ENCODE data around the gene AHDC1. TPM values are rescaled to one million over a fixed set of nuclear protein-coding genes. Genes with fewer than 3 reads are reported as not detected.
"Not testable (repeated sequence)": the region's sequence is repeated elsewhere in the genome, so short reads cannot be mapped to it uniquely, and the experiment has no call there.

AHDC1 gene
- total RNA-seq, 1 donor from 2014 or later: 10.8 TPM

GRCh38 chr1:27634177-27634984 is 30.4 kb upstream of the AHDC1 start:
- peak; percentile 47 for DNase-seq (ENCODE audit: low spot score)

- DNase-seq (ENCODE audit: low spot score): no peak
Measured at GRCh38 chr1:27633640-27634176, 29.8 kb upstream of the AHDC1 start.

GRCh38 chr1:27633298-27633610 is 29.3 kb upstream of the AHDC1 start:
- no peak for DNase-seq (ENCODE audit: low spot score)

- DNase-seq (ENCODE audit: low spot score): no peak
Measured at GRCh38 chr1:27632387-27633297, 28.7 kb upstream of the AHDC1 start.

GRCh38 chr1:27630859-27631491 is 27.0 kb upstream of the AHDC1 start:
- DNase-seq (ENCODE audit: low spot score): no peak

GRCh38 chr1:27628712-27629111 is 24.8 kb upstream of the AHDC1 start:
- DNase-seq (ENCODE audit: low spot score): no peak

GRCh38 chr1:27627733-27628132 is 23.8 kb upstream of the AHDC1 start:
- not testable (repeated sequence) for DNase-seq (ENCODE audit: low spot score)

GRCh38 chr1:27627061-27627460 is 23.1 kb upstream of the AHDC1 start:
- DNase-seq (ENCODE audit: low spot score): no peak

- no peak for DNase-seq (ENCODE audit: low spot score)
Measured at GRCh38 chr1:27626031-27626935, 22.3 kb upstream of the AHDC1 start.

GRCh38 chr1:27624467-27625178 is 20.7 kb upstream of the AHDC1 start:
- DNase-seq (ENCODE audit: low spot score): no peak

- no peak for DNase-seq (ENCODE audit: low spot score)
Measured at GRCh38 chr1:27623327-27624212, 19.6 kb upstream of the AHDC1 start.

GRCh38 chr1:27622828-27623227 is 18.9 kb upstream of the AHDC1 start:
- no peak for DNase-seq (ENCODE audit: low spot score)

- no peak for DNase-seq (ENCODE audit: low spot score)
Measured at GRCh38 chr1:27621051-27621920, 17.3 kb upstream of the AHDC1 start.

GRCh38 chr1:27619782-27620438 is 16.0 kb upstream of the AHDC1 start:
- not testable (repeated sequence) for DNase-seq (ENCODE audit: low spot score)

- DNase-seq (ENCODE audit: low spot score): no peak
Measured at GRCh38 chr1:27618341-27619082, 14.6 kb upstream of the AHDC1 start.

GRCh38 chr1:27617420-27617819 is 13.5 kb upstream of the AHDC1 start:
- DNase-seq (ENCODE audit: low spot score): no peak

- no peak for DNase-seq (ENCODE audit: low spot score)
Measured at GRCh38 chr1:27616441-27616840, 12.5 kb upstream of the AHDC1 start.
